ENCODE results near the gene RIN3.
"Not testable (repeated sequence)": the region's sequence is repeated elsewhere in the genome, so short reads cannot be mapped to it uniquely, and the experiment has no call there.

RIN3 gene

DNA sequence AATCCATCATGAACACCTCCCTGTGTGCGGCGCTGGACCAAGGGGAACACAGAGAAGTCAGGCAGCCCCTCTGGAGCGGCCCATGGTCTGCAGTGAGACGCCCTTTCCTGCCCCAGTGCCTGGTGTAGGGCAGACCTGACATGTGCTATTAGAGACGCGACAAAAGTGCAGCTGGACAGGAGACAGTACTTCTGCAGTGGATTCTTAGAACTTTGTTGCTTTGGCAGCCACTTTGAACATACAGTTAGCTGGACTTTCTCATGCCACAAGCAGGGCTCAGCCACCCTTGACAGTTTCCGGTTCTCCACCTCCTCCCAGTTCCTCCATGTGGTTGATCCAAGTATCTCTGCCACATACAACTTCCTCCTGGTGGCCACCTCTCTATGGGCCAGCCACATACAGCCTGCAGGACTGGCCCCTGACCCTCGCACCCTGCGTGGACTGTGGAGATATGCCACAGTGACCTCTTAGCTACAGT lies 188.9 kb downstream of the RIN3 start:
- Histone ChIP-seq H3K9me3 (ENCODE audit: control insufficient read depth, low read length) (no peaks in the 10 kb centered on the region), H3K27me3 (ENCODE audit: control insufficient read depth, insufficient read depth, low read length) (no peaks in the 10 kb centered on the region), H3K4me1 (ENCODE audit: control insufficient read depth, insufficient read depth, low read length) (no peaks in the 10 kb centered on the region), H3K9ac (ENCODE audit: low read length) (no peak overlapping the region), H3K4me3 (ENCODE audit: low read length) (no peak overlapping the region), H3K36me3 (ENCODE audit: control insufficient read depth, insufficient read depth, low read length) (peaks cover 12% of the 10 kb centered on the region)

DNA sequence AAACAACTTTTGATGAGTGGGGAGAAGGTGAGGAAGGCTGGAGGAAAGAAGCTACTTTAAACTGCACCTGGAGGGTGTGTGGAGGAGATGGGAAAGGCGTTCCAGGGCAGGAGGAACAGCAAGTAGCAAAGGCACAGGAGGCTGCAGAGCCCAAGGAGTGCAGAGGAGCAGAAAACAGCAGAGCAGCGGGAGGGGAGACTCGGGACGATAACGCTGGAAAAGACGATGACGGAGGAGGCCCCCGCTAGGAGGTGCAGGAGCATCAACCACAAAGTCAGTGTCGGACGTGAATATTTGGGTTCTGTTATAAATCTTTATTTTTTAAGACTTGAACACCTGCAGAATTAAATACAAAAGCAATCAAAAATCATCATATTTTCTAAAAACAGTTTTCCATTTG lies 189.9 kb downstream of the RIN3 start:
- Histone ChIP-seq H3K9me3 (ENCODE audit: control insufficient read depth, low read length) (no peaks in the 10 kb centered on the region), H3K27me3 (ENCODE audit: control insufficient read depth, insufficient read depth, low read length) (no peaks in the 10 kb centered on the region), H3K4me1 (ENCODE audit: control insufficient read depth, insufficient read depth, low read length) (no peaks in the 10 kb centered on the region), H3K36me3 (ENCODE audit: control insufficient read depth, insufficient read depth, low read length) (peaks cover 12% of the 10 kb centered on the region), H3K4me3 (ENCODE audit: low read length) (no peak overlapping the region), H3K9ac (ENCODE audit: low read length) (no peak overlapping the region)

DNA sequence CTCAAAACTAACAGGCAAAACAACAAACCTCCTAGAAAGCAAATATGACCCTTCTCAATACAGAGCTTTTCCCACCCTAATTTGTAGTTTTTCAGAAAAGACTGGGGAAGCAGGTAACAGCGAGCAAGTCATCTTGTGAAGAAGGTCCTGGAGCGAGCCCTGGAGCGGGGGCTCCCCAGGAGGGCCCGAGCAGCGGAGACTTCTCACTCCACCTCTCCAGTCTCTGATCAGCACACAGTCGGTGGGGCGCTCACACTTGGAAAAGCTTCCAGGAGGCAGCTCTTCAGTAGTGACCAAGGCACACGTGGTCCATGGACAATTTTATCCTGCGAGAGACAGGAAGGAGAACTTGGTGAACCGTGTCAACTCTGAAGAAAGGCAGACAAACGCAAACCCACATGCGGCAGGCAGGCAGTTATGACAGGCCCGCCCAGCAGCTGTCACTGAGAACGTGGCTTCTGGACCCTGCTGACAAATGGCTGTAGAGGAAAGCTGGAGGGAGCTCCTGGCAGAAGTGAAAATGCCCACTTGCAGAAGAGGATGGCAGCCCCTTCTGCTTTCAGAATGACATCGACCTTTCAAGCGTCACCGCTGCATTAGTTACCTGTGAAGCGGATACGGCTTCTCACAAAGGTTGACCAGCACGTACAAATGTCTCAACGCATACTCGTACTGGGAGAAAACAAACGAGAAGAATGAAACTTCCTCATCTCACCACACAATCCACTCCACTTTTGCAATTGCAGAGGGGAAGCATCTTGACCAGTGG lies 190.6 kb downstream of the RIN3 start:
- no peaks in the 10 kb centered on the region for H3K4me1 ChIP-seq (ENCODE audit: control insufficient read depth, insufficient read depth, low read length)
- no peaks in the 10 kb centered on the region for H3K9me3 ChIP-seq (ENCODE audit: control insufficient read depth, low read length)
- no peak overlapping the region for H3K4me3 ChIP-seq (ENCODE audit: low read length)
- no peak overlapping the region for H3K9ac ChIP-seq (ENCODE audit: low read length)
- H3K36me3 ChIP-seq (ENCODE audit: control insufficient read depth, insufficient read depth, low read length) = peaks cover 12% of the 10 kb centered on the region
- no peaks in the 10 kb centered on the region for H3K27me3 ChIP-seq (ENCODE audit: control insufficient read depth, insufficient read depth, low read length)

DNA sequence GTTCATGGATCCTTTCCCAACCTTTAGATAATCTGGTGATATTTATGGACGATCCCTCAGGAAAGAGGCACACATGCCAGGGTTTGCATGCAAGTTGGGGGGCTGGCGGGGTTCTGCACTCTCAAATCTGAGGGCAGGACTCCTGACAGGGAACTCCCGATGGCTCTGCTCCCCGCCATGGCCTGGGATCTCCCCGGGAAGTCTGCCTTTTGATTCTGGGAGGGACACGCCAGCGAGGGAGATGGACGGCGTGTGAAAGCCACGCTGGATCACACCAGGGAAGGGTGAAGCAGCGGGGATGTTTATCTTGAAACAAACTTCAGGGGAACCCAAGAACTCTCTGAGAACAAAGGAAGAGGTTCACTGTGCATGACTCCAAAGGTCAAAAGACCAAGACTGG lies 191.2 kb downstream of the RIN3 start:
- H3K4me1 ChIP-seq (ENCODE audit: control insufficient read depth, insufficient read depth, low read length) = no peaks in the 10 kb centered on the region
- H3K9ac ChIP-seq (ENCODE audit: low read length) = no peak overlapping the region
- no peaks in the 10 kb centered on the region for H3K27me3 ChIP-seq (ENCODE audit: control insufficient read depth, insufficient read depth, low read length)
- H3K9me3 ChIP-seq (ENCODE audit: control insufficient read depth, low read length) = no peaks in the 10 kb centered on the region
- peaks cover 12% of the 10 kb centered on the region for H3K36me3 ChIP-seq (ENCODE audit: control insufficient read depth, insufficient read depth, low read length)
- no peak overlapping the region for H3K4me3 ChIP-seq (ENCODE audit: low read length)

DNA sequence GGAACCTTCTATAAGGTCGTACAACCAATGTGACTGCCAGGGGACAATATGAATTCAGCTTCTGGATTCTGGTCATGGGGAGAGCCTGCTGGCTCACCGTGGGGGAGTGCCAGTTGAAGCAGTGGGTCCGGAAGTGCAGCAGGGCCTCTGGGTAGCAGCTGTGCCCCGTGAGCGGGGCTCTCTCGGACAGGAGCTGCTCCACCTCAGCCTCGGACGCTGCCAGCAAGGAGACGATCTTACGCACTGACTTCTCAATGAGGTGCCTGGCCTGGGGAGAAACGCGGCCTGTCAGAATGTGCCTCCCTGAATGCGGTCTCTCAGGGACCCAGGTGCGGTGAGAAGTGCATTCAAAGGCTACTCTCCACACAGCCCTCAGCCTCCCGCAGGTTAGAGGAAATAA lies 192.8 kb downstream of the RIN3 start:
- Histone ChIP-seq H3K9ac (ENCODE audit: low read length) (no peak overlapping the region), H3K4me3 (ENCODE audit: low read length) (no peak overlapping the region), H3K36me3 (ENCODE audit: control insufficient read depth, insufficient read depth, low read length) (peaks cover 12% of the 10 kb centered on the region), H3K9me3 (ENCODE audit: control insufficient read depth, low read length) (no peaks in the 10 kb centered on the region), H3K4me1 (ENCODE audit: control insufficient read depth, insufficient read depth, low read length) (no peaks in the 10 kb centered on the region), H3K27me3 (ENCODE audit: control insufficient read depth, insufficient read depth, low read length) (no peaks in the 10 kb centered on the region)

DNA sequence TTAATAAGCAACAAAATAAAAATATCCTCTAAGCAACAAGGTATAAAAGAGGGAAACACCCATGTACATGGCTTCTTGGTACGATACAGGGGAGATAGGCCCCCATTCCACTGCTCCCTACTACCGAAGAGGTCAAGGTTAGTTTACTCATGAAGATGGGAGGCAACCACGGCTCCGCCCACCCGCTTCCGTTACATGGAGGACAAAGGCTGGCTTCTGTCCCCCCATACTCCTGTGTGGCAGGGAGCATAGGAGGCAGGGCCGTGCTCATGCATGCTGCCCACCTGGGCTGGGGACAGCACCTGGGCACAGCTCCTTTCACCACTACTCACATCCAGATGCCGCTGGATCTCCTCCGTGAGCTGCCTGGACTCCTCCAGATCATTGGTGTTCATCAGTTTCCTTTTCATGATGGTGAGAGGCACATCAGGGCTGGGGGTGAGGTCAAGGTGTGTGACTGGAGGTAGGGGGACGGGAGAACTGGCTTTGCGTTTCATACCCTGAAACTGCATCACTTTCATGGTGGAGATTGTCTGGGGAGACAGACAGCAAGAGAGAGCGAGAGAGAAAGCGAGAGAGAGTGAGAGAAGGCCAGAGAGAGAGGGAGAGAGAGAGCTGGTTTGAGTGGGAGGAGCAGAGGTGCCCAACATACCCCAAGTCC lies 195.9 kb downstream of the RIN3 start:
- Histone ChIP-seq H3K9me3 (ENCODE audit: control insufficient read depth, low read length) (no peaks in the 10 kb centered on the region), H3K4me3 (ENCODE audit: low read length) (no peak overlapping the region), H3K27me3 (ENCODE audit: control insufficient read depth, insufficient read depth, low read length) (no peaks in the 10 kb centered on the region), H3K9ac (ENCODE audit: low read length) (no peak overlapping the region), H3K36me3 (ENCODE audit: control insufficient read depth, insufficient read depth, low read length) (peaks cover 9% of the 10 kb centered on the region), H3K4me1 (ENCODE audit: control insufficient read depth, insufficient read depth, low read length) (no peaks in the 10 kb centered on the region)

DNA sequence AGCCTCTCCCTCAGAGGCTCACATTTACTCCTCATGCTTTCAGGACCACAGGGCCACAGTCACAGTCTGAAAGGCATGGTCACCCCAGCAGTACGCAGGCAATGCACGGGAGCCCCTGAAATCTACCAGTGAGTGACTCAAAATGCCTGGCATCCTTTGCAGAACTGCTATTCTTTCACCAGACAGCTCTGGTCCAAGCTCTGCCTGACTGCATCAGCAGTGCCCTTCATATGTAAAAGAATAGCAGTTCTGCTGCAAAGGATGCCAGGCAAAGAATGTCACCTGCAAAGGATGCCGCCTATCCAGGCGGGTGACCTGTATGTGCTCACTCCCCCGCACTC lies 196.4 kb downstream of the RIN3 start:
- H3K4me1 ChIP-seq (ENCODE audit: control insufficient read depth, insufficient read depth, low read length) = no peaks in the 10 kb centered on the region
- peaks cover 9% of the 10 kb centered on the region for H3K36me3 ChIP-seq (ENCODE audit: control insufficient read depth, insufficient read depth, low read length)
- no peak overlapping the region for H3K4me3 ChIP-seq (ENCODE audit: low read length)

DNA sequence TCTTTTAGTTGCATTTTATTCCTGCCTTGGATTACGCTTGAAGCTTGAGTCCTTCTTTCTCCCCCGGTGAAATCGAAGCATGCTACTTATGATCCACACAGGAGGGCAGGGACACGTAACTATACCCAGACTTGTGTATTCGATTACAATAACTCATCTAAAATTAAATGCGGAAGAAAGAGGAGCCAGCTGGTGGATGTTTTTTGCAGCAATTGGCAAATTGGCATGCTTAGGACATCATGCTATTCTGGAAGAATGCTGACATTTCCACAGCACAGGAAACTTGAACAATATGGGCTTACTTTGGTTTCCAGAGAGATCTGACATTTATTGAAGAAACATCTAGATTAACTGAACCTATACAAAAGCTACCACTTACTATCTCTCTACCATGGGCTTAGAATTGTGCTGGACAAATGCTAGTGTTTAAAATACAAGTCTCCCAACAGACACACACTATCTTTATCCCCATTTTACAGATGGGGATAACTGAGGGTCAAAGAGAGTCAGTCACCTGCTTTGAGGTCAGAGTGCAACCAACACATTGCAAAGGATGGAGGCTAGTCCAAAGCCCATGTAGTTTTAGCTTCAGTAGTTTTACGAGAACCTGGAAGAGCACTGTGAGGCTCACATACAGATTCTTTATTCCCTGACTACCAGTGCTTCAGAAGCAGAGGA lies 198.5 kb downstream of the RIN3 start:
- no peaks in the 10 kb centered on the region for H3K9me3 ChIP-seq (ENCODE audit: control insufficient read depth, low read length)
- H3K27me3 ChIP-seq (ENCODE audit: control insufficient read depth, insufficient read depth, low read length) = no peaks in the 10 kb centered on the region
- H3K4me1 ChIP-seq (ENCODE audit: control insufficient read depth, insufficient read depth, low read length) = no peaks in the 10 kb centered on the region
- no peak overlapping the region for H3K9ac ChIP-seq (ENCODE audit: low read length)
- H3K4me3 ChIP-seq (ENCODE audit: low read length) = no peak overlapping the region
- no peaks in the 10 kb centered on the region for H3K36me3 ChIP-seq (ENCODE audit: control insufficient read depth, insufficient read depth, low read length)

More for the DNA sequence above, 196.4 kb downstream of the RIN3 start:
- Histone ChIP-seq H3K9ac (ENCODE audit: low read length) (no peak overlapping the region), H3K27me3 (ENCODE audit: control insufficient read depth, insufficient read depth, low read length) (no peaks in the 10 kb centered on the region), H3K9me3 (ENCODE audit: control insufficient read depth, low read length) (no peaks in the 10 kb centered on the region)

DNA sequence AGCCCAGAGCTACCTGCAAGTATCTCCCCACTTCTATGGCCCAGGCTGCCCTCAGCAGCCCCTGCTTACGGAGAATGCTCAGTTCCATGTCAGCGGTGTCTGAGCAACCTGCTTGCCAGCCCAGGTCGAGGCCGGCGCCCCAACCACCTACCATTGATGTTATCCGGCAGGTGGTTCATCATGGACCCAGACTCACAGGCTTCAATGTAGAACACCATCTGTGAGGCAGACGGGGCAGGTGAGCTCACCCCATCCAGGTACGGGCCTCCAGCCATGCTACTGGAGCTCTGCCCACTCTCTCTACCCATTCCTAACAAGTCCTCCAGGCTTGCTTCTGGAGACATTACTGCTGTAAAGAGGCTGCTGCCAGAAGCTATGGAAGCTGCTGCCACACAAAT lies 199.1 kb downstream of the RIN3 start:
- H3K4me1 ChIP-seq (ENCODE audit: control insufficient read depth, insufficient read depth, low read length) = no peaks in the 10 kb centered on the region
- no peak overlapping the region for H3K9ac ChIP-seq (ENCODE audit: low read length)
- no peaks in the 10 kb centered on the region for H3K27me3 ChIP-seq (ENCODE audit: control insufficient read depth, insufficient read depth, low read length)
- H3K4me3 ChIP-seq (ENCODE audit: low read length) = no peak overlapping the region
- H3K36me3 ChIP-seq (ENCODE audit: control insufficient read depth, insufficient read depth, low read length) = no peaks in the 10 kb centered on the region
- H3K9me3 ChIP-seq (ENCODE audit: control insufficient read depth, low read length) = no peaks in the 10 kb centered on the region

DNA sequence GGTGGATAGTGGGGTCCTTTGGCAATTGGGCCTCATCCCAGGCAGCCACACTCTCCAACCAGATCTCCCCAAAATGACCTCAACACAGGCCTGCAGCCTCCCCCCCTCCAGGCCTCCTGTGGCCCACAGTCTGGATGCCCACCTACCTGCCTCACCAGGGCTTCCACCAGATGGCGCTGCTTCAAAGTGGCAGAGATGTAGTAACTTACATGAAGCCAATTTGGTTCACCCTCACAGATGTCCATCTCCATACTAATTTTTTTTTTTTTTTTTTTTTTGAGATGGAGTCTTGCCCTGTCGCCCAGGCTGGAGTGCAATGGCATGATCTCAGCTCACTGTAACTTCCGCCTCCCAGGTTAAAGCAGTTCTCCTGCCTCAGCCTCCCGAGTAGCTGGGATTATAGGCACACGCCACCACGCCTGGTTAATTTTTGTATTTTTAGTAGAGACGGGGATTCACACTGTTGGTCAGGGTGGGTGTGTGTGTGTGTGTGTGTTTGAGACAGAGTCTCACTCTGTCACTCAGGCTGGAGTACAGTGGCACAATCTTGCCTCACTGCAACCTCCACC lies 201.2 kb downstream of the RIN3 start:
- not testable (repeated sequence) for H3K9me3 ChIP-seq (ENCODE audit: control insufficient read depth, low read length); H3K27me3 ChIP-seq (ENCODE audit: control insufficient read depth, insufficient read depth, low read length); H3K36me3 ChIP-seq (ENCODE audit: control insufficient read depth, insufficient read depth, low read length); H3K4me1 ChIP-seq (ENCODE audit: control insufficient read depth, insufficient read depth, low read length); H3K9ac ChIP-seq (ENCODE audit: low read length); H3K4me3 ChIP-seq (ENCODE audit: low read length)

DNA sequence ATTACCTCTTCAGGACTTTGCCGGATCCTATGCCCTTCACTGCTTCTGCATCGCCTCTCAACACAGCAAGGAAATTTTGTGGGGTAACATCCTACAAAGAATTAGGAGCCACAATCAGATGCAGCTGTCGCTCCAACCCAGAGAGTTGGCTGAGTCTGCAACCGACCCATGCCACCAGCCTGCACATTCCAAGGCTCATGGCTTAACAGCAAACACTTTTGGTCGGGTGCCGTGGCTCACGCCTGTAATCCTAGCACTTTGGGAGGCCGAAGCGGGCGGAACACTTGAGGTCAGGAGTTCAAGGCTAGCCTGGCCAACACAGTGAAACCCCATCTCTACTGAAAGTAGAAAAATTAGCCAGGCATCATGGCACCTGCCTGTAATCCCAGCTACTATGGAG lies 202.6 kb downstream of the RIN3 start:
- no peaks in the 10 kb centered on the region for H3K9me3 ChIP-seq (ENCODE audit: control insufficient read depth, low read length)
- peaks cover 19% of the 10 kb centered on the region for H3K4me1 ChIP-seq (ENCODE audit: control insufficient read depth, insufficient read depth, low read length)
- no peak overlapping the region for H3K4me3 ChIP-seq (ENCODE audit: low read length)
- no peaks in the 10 kb centered on the region for H3K36me3 ChIP-seq (ENCODE audit: control insufficient read depth, insufficient read depth, low read length)
- H3K9ac ChIP-seq (ENCODE audit: low read length) = no peak overlapping the region
- H3K27me3 ChIP-seq (ENCODE audit: control insufficient read depth, insufficient read depth, low read length) = no peaks in the 10 kb centered on the region

DNA sequence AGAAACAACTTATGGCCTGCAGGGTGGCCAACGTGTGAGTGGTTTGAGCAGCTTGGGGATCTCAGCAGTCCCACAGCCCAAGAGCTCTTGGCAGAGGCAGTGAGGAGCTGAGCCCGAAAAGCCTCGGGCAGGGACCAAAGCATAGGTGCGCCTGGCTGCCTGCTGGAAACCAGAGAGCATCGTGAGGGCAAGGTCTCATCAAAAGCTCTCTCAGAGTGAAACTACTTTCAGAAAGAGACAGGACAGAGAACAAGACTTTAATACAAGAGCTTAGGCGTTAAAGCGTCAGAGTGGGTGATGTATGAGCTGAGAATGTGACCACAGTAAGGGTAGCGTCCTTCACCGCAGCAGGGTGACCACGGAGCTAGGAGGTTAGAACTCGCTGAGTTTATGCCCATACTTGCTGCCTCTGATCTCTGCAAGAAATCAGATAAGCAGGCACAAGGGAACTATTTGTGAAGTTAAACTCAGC lies 204.0 kb downstream of the RIN3 start:
- Histone ChIP-seq H3K36me3 (ENCODE audit: control insufficient read depth, insufficient read depth, low read length) (no peaks in the 10 kb centered on the region), H3K27me3 (ENCODE audit: control insufficient read depth, insufficient read depth, low read length) (no peaks in the 10 kb centered on the region), H3K4me3 (ENCODE audit: low read length) (no peak overlapping the region), H3K9ac (ENCODE audit: low read length) (no peak overlapping the region), H3K4me1 (ENCODE audit: control insufficient read depth, insufficient read depth, low read length) (peaks cover 22% of the 10 kb centered on the region), H3K9me3 (ENCODE audit: control insufficient read depth, low read length) (no peaks in the 10 kb centered on the region)

Measured in mucosa of stomach (tissue), 1 donor.